Cardiac fibroblast (primary cell): ENCODE measurements around the gene BMPR1A.
"Not testable (repeated sequence)": the region's sequence is repeated elsewhere in the genome, so short reads cannot be mapped to it uniquely, and the experiment has no call there.

ENCODE experiments used
- DNase-seq, 2 donors: peaks; one replicate each; pipeline versions ENCODE4 v3.0.0 to v3.0.0-alpha.2; 2010; ENCODE audit warnings: low read depth in 2 of 2
- H3K4me3 ChIP-seq, 2 donors: replicated peaks in 1 of 2; 1 replicate in 1 of 2; 2 replicates in 1 of 2; pipeline ENCODE4 v1.5.1; 2011; ENCODE audit warnings: low read depth in 2 of 2, low read length in 2 of 2, mild to moderate bottlenecking in 2 of 2, moderate library complexity in 1 of 2
- CTCF ChIP-seq: IDR thresholded peaks from one replicate; pipeline ENCODE4 v1.5.1; 2011; ENCODE audit warnings: low read depth, mild to moderate bottlenecking, low read length, inconsistent platforms

Gene BMPR1A

GRCh38 chr10:86951184-86951761 lies 194.9 kb downstream of the BMPR1A start:
- TF ChIP-seq CTCF: no peak
- no peak for DNase-seq
- H3K4me3 ChIP-seq: no peak overlapping the region

GRCh38 chr10:86952106-86952505 lies 195.7 kb downstream of the BMPR1A start:
- TF ChIP-seq CTCF: no peak
- no peak for DNase-seq
- H3K4me3 ChIP-seq: no peak overlapping the region

- not testable (repeated sequence) for H3K4me3 ChIP-seq, DNase-seq
Measured at GRCh38 chr10:86952697-86953096, 196.3 kb downstream of the BMPR1A start.

GRCh38 chr10:86953747-86954680 lies 197.6 kb downstream of the BMPR1A start:
- TF ChIP-seq CTCF: no peak
- H3K4me3 ChIP-seq: no peak overlapping the region
- peak; percentile 51 to 93 for DNase-seq

GRCh38 chr10:86954681-86955500 lies 198.5 kb downstream of the BMPR1A start:
- no peak overlapping the region for H3K4me3 ChIP-seq
- no peak for DNase-seq

GRCh38 chr10:86955501-86956194 lies 199.2 kb downstream of the BMPR1A start:
- DNase-seq: no peak
- peak overlapping the region in 1 of 2 donors; percentile 11 for H3K4me3 ChIP-seq
- no peak for TF ChIP-seq CTCF

More at GRCh38 chr10:86954681-86955500, 198.5 kb downstream of the BMPR1A start:
- no peak for TF ChIP-seq CTCF
